ENCODE results near the gene C1QTNF8.

C1QTNF8 gene

DNA sequence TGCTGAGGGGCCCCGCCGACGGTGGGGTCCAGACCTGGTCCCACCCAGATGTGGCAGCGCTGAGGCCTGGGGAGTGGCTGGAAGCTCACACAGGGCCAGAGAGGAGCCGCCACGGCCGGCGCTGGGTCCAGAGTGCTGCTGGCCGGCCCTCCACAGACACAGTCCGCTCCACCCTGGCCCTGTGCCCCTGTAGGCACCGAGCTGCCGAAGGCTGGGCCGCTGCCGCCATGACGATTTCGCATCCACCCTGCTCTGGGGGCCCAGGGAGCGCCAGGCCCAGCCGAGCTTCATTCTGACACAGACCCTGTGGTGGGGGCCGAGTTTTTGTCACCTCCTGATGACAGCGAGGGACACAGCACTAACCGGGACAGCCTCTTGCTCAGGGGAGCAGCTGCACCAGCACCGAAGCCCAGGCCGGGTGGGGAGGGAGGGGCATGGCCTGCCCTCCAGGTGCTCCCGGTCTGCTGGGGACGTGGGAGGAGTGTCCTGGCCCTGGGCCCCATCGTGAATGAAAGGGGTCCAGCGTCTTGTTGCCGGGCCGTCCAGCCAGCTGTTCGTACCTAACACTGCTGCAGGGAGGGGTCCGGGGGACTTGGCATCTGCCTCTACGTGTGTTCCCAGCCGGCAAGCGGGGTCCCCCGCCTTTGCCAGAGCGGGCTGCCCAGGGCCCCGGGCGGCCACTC is 50.6 kb downstream of the C1QTNF8 start:
- no peak for DNase-seq (ENCODE audit: low spot score)

DNA sequence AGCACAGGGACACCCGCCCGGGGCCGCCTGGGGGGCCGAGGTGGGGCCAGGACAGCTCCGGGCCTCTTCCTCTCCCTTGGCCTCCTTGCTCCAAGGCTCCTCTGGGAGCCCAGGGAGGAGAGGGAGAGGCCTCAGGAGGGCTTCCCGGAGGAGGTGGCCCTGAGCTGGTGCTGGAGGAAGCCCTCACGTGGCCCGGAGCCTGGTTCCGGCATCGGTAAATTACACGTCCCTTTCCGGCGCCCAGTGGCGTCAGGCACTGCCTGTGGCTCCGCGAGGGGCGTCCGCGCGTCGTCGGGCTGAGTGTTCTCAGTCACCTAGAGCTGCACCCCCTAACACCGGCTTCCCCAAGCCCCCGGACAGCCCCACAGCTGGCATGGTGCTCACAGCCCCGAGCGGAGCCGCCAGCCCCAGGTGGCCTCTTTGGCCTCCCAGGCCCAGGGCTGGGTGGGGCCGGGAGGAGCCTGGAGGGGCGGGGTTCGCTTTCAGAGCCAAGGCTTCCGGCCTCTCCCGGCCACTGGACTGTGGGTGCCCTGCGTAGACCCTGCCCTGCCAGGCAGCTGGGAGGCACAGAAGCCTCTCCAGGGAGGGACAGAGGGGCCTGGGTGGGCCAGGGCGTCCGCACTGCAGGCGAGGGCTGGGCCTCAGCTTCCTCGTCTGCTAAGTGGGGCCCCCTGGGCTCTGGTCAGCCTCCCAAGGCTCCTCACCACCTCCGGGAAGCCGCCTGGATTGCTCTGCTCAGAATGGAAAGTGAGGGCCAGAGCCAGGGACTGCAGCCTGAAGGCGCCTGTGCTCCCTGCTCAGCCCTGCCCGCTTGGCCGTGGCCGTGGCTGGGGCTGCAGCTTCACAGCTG is 51.4 kb downstream of the C1QTNF8 start:
- no peak for DNase-seq (ENCODE audit: low spot score)

DNA sequence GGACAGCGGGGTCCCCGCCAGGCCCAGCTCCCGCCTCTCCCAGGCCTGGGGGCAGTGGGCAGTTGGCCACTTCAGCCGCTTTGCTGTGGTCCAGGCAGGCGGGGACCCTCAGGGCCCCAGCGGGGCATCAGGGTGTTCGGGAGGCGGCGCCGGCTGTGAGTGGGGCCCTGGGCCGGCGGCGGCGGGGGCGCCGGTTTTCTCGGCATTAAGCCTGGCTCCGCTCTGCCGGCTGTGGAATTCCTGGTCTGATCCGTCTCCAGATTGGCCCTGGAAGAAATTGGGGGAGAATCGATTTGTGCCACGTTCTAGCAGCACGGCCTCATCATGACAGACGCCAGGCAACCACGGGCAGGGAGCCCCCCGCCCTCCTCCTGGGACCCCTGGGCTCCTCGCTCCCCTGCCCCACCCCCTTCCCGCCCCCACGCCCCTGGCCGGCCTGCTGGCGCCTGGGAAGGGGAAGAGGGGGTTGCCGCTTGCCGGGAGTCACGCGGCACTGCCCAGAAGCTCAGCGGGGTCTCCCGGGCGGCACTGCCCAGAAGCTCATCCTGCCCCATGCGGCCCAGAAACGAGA is 52.1 kb downstream of the C1QTNF8 start:
- DNase-seq (ENCODE audit: low spot score): no peak

DNA sequence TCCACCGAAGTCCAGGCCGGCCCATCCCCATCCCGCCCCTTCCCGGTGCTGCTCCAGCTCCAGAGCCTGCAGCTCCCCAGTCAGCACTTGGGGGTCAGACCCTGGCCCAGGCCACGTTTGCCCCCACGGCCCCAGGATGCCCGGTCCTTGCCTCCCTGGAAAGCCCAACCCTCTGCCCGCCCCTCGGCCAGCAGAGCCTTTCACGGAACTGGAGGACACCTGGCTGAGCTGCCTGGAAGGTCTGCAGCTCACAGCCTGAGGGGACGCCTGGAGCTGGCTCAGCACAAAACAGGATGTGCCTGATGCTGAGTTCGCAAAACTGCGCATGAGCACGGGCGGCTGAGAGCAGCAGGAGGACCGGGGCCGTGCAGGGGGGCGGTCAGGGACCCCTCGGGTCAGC is 53.2 kb downstream of the C1QTNF8 start:
- DNase-seq (ENCODE audit: low spot score): no peak

DNA sequence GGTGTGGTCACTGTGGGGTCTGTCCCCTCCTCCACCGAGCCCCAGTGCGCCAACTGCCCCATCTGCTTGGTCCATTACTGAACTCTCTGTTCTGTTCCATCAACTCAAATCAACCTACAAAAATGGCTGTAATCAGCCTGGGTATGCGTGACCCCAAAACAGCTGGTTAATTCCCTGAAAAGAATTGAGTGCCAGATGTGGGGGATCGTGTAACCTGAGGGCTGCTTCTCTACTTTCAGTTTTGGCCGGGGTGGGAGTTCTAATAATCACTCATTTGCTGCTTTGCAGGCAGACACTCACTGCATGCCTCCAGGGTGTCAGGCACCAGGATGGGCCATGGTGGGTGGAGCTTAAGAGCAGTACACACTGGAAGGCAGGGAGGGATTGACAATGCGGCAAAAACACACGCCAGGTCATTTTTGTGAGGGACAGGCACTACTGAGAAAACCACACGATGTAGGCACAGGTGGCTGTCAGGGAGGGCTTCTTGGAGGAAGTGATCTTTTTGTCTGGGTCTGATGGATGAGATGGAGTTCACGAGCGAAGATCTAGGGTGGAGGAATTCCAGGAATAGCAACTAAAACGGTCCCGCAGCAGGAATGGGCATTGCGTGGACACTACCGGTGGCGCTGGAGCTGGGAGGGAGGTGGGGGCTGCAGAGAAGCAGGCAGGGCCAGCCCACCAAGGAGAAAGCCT is 53.8 kb downstream of the C1QTNF8 start:
- no peak for DNase-seq (ENCODE audit: low spot score)

DNA sequence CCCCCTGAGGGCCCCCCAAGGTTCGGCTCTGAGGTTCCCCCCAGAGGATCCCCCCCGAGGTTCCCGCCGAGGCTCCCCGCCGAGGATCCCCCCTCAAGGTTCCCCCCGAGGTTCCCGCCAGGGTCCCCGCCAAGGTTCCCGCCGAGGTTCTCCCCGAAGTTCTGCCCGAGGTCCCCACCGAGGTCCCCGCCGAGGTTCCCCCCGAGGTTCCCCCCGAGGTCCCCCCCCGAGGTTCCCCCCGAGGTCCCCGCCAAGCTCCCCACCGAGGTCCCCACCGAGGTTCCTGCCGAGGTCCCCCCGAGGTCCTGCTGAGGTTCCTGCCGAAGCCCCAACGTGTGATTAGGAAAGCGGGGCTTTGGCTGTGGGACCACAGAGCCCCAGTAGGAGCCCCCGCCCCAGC is 55.7 kb downstream of the C1QTNF8 start:
- DNase-seq (ENCODE audit: low spot score): no peak

DNA sequence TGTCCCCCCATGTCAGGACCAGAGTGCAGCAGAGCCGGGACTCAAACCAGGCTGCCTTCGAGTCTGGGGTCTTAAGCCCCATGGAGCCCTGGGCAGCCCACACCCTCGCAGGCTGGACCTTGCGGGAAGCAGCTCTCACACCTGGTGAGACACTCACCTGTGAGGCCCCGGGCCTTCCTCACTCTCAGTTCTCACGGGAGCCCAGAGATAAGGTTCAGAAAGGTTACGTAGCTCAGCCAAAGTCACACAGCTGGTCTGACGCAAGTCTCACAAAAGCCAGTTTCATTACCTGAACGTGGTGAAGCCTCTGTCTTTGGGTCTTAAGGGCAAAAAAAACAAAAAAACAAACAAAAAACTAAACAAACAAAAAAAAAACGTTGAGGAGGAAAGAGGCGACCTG is 56.3 kb downstream of the C1QTNF8 start:
- no peak for DNase-seq (ENCODE audit: low spot score)

DNA sequence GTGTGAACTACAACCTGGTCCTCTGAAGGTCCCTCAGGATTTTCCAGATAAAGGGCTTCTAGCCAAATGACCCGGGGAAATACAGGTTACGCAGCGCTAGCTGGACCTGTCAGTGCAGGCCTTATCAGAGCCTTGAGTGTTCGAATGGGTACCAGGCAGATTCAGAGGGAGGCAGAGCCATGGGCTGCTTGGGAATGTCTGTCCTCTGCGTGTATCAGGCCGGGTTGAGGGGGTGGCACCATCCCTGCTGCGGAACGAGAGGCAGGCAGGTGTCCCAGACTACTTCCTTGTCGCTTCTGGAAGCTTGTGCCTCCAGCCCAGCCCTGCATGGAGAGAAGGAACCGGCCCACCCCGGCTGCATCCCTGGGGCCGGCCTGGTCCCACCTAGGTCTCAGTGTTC is 57.1 kb downstream of the C1QTNF8 start:
- DNase-seq (ENCODE audit: low spot score): no peak
